Measurements from ENCODE around the gene MPO. TPM values are rescaled to one million over a fixed set of nuclear protein-coding genes. Genes with fewer than 3 reads are reported as not detected.

The MPO gene
- total RNA-seq, 1 donor from 2014 or later: not detected

GRCh38 chr17:58229881-58230280 is 50.9 kb downstream of the MPO start:
- Mint-ChIP-seq H3K27me3 (ENCODE audit: insufficient read depth) (peaks cover 43% of the 10 kb centered on the region), H3K4me1 (ENCODE audit: low read depth) (peaks cover 6% of the 10 kb centered on the region), H3K36me3 (ENCODE audit: low read depth) (no peaks in the 10 kb centered on the region), H3K4me3 (no peak overlapping the region), H3K9me3 (no peaks in the 10 kb centered on the region), H3K27ac (no peak overlapping the region)
- intact Hi-C loops (cut with micrococcal nuclease): no loop called here
- DNase-seq (ENCODE audit: low spot score): no peak

GRCh38 chr17:58229384-58229783 is 51.4 kb downstream of the MPO start:
- Mint-ChIP-seq H3K4me3 (no peak overlapping the region), H3K4me1 (ENCODE audit: low read depth) (peaks cover 6% of the 10 kb centered on the region), H3K36me3 (ENCODE audit: low read depth) (no peaks in the 10 kb centered on the region), H3K9me3 (no peaks in the 10 kb centered on the region), H3K27me3 (ENCODE audit: insufficient read depth) (peaks cover 41% of the 10 kb centered on the region), H3K27ac (no peak overlapping the region)
- DNase-seq (ENCODE audit: low spot score): no peak
- intact Hi-C loops (cut with micrococcal nuclease): no loop called here

GRCh38 chr17:58228679-58229078 is 52.1 kb downstream of the MPO start:
- Mint-ChIP-seq H3K27me3 (ENCODE audit: insufficient read depth) (peaks cover 43% of the 10 kb centered on the region), H3K4me1 (ENCODE audit: low read depth) (peaks cover 6% of the 10 kb centered on the region), H3K27ac (no peak overlapping the region), H3K36me3 (ENCODE audit: low read depth) (no peaks in the 10 kb centered on the region), H3K9me3 (no peaks in the 10 kb centered on the region), H3K4me3 (no peak overlapping the region)
- DNase-seq (ENCODE audit: low spot score): no peak
- intact Hi-C loops (cut with micrococcal nuclease): no loop called here

GRCh38 chr17:58227733-58228132 is 53.0 kb downstream of the MPO start:
- intact Hi-C loops (cut with micrococcal nuclease): no loop called here

GRCh38 chr17:58224315-58224714 is 56.4 kb downstream of the MPO start:
- H3K36me3 Mint-ChIP-seq (ENCODE audit: low read depth): no peaks in the 10 kb centered on the region
- H3K27ac Mint-ChIP-seq: no peak overlapping the region

More at GRCh38 chr17:58227733-58228132, 53.0 kb downstream of the MPO start:
- Mint-ChIP-seq H3K9me3 (no peaks in the 10 kb centered on the region), H3K4me3 (no peak overlapping the region), H3K36me3 (ENCODE audit: low read depth) (no peaks in the 10 kb centered on the region), H3K27me3 (ENCODE audit: insufficient read depth) (peaks cover 45% of the 10 kb centered on the region), H3K4me1 (ENCODE audit: low read depth) (peaks cover 3% of the 10 kb centered on the region), H3K27ac (no peak overlapping the region)
- no peak for DNase-seq (ENCODE audit: low spot score)

More at GRCh38 chr17:58224315-58224714, 56.4 kb downstream of the MPO start:
- H3K27me3 Mint-ChIP-seq (ENCODE audit: insufficient read depth): peaks cover 36% of the 10 kb centered on the region
- H3K4me1 Mint-ChIP-seq (ENCODE audit: low read depth): peaks cover 9% of the 10 kb centered on the region
- no peak overlapping the region for H3K4me3 Mint-ChIP-seq
- no peak for DNase-seq (ENCODE audit: low spot score)
- intact Hi-C loops (cut with micrococcal nuclease): no loop called here
- no peaks in the 10 kb centered on the region for H3K9me3 Mint-ChIP-seq

Other genes with a start within 250 kb of the MPO start
- 35.8 and 37.6 TPM in 2 replicates for gene DYNLL2, start 197.5 kb downstream of the MPO start, total RNA-seq
- gene OR4D1, start 132.6 kb downstream of the MPO start, total RNA-seq: 0.10 and 0.26 TPM in 2 replicates
- not detected in 2 replicates for gene OR4D2, start 114.0 kb downstream of the MPO start, total RNA-seq
- not detected in 2 replicates for gene EPX, start 88.2 kb downstream of the MPO start, total RNA-seq
- gene MKS1, start 61.7 kb downstream of the MPO start, total RNA-seq: 18.8 and 23.3 TPM in 2 replicates
- not detected in 2 replicates for gene LPO, start 42.4 kb downstream of the MPO start, total RNA-seq
- 31.4 and 35.1 TPM in 2 replicates for gene TSPOAP1, start 47.9 kb upstream of the MPO start, total RNA-seq
- gene SUPT4H1, start 71.3 kb upstream of the MPO start, total RNA-seq: 138 and 142 TPM in 2 replicates
- gene RNF43, start 136.6 kb upstream of the MPO start, total RNA-seq: 0.47 and 0.86 TPM in 2 replicates
- 1.1 and 1.2 TPM in 2 replicates for gene HSF5, start 207.5 kb upstream of the MPO start, total RNA-seq
- 77.4 and 83.3 TPM in 2 replicates for gene MTMR4, start 233.7 kb upstream of the MPO start, total RNA-seq